M059J (cell line): ENCODE results near the gene METTL24. TPM values are rescaled to one million over a fixed set of nuclear protein-coding genes. Genes with fewer than 3 reads are reported as not detected.
A peak's percentile ranks its signal among the peaks of the same experiment; 100 is the strongest.

Source experiments
- DNase-seq: peaks from one replicate; pipeline ENCODE4 v3.0.0-alpha.2; 2012; ENCODE audit warnings: low read depth
- total RNA-seq: library from RNA; depleted of rRNA; stranded (reverse); fragments of >200 nt; shearing (Covaris generic); gene quantifications from 2 replicates; pipeline ENCODE4 v1.2.3, GENCODE V29; 2014

The METTL24 gene
- total RNA-seq, 1 experiment from 2014 or later = not detected

DNA sequence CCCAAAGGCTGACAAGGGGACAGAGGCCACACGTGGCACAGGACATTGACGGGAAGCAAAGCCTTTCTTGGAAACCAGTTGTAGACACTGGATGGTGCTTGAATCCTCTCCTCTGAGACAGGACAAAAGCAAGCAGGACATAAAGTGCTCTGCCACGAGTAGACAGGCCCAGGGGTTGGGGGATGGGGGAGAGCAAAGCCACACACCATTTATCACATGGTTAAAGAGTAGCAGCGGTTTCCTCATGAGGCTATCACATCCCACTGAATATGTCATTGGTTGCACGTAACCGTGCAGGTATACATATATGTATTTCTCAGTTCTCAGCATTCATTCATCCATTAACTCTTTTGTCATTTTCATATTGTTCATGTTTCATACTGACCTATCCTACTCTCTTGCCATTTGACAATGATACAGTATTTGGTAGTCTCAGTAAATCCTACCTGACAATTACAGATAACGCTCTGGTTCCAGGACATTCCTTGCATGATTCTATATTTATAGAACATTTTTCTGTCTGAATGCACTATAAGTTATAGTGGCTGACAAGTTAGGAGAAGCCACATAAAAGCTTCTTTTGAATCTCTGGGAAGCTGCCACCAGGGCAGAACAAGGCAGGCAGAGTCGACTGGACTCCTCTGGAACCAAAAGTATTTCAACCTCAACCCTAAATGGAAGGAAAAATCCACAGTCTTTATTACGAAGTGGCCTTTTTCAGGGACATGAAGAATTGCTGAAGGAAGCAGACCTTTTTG lies 23.5 kb downstream of the METTL24 start:
- DNase-seq = no peak

DNA sequence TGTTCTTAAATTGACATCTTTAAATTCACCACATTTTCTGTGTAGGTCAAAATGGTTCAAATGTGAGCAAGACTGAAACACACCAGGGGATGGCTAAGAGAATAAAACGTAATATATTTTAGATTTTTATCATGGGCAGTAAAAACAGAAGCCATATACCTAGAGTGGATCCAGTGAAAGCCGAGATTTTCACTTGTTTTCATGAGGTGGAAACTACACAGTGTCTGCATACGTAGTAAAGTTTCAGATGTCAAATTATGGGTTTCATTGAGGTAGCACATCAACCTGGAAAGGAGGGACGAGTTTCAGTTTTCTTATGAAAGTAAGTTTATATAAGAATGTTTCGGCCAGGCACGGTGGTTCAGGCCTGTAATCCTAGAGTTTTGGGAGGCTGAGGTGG lies 25.9 kb downstream of the METTL24 start:
- no peak for DNase-seq

DNA sequence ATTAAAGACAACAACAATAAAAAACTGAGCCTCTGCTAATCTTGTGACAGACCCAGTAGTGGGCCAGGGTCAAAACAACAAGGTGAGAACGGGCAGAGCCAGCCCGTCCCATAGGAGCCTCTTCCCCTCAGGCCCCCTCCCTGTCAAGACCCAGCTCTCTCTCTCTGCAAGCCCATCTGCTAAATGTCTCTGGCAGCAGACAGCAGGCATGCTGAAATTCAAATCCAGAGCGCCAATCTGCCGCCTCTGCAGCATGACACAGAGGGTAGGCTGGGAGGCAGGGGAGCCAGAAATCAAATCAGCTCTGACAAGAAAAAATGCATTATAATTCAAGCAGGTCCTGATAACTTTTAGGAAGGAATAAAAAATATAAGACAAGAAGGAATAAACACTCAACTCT lies 26.3 kb downstream of the METTL24 start:
- DNase-seq = no peak

DNA sequence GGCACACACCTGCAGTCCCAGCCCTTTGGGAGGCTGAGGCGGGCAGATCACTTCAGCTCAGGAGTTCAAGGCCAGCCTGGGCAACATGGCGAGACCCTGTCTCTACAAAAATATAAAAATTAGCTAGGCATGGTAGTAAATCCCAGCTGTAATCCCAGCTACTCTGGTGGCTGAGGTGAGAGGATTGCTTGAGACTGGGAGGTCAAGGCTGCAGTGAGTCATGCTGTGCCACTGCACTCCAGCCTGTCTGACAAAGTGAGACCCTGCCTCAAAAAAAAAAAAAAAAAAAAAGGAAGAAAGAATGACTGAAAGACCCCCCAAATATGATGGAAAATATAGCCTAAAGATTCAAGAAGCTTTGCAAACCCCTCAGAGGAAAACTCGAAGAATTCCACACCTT lies 26.8 kb downstream of the METTL24 start:
- DNase-seq = no peak

- DNase-seq = peak; percentile 63
These were observed 28.3 kb downstream of the METTL24 start for GRCh38 chr6:110329714-110330436.

GRCh38 chr6:110329348-110329713 lies 28.8 kb downstream of the METTL24 start:
- DNase-seq = no peak

DNA sequence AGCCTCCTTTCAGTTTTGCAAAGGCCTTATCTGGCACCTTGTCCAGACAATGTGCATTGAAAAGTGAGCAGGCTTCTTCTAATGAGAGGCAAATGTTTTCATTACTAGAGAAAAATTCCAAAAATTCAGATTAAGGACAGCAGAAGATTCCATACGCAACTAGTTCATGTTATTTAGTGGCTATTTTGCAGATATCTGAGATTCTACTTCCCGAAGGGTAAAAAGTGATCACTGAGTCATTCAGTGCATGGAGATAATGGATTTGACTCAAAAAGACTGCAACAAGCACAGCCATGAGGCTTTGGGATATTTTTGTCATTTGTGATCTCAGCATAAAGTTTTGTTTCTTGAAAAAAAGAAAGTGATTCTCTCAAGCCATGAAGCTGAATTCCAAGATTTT lies 29.9 kb downstream of the METTL24 start:
- DNase-seq = no peak

- no peak for DNase-seq
These were observed 30.8 kb downstream of the METTL24 start for GRCh38 chr6:110327391-110327790.

DNA sequence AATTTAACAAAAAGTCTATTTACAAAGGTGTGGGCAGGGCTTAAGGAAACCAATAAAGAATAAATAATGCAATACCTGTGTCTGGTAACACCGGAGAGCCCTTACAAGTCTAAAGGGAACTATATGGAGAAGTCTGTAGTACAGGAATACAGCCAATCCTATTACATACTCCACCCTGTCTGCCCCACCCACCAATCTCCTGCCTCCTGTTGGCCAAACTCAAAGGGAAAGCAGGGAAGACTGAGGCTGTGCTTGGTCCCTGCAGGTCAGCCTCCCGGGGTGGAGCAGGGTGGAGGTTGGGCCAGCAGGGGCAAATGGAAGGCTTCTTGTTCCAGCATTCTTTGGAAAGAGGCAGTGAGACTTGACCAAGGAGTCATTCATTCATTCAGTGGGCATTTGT lies 31.5 kb downstream of the METTL24 start:
- no peak for DNase-seq

- no peak for DNase-seq
These were observed 32.1 kb downstream of the METTL24 start for GRCh38 chr6:110326057-110326456.

GRCh38 chr6:110325197-110325596 lies 33.0 kb downstream of the METTL24 start:
- DNase-seq = peak; percentile 56

GRCh38 chr6:110324548-110324947 lies 33.6 kb downstream of the METTL24 start:
- DNase-seq = no peak

DNA sequence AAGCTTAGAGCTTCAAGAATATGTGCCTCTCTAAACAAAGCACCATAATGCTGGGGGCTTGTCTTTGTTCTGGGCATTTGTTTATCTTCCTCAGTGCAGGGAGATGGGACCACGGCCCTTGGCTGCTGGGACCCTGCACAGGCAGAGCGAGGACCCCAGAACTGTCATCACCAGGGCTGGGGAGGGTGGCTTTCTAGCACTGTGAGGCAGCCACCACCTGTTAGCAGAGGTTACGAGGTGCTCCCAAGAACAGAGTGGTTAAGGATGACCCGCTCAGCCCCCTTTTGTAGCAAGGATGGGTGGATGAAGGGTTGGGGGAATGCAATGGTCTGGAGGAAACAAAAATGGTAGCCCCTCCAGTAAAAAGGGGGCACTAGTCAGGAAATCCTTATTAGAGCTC lies 34.9 kb downstream of the METTL24 start:
- no peak for DNase-seq

GRCh38 chr6:110322874-110323242 lies 35.3 kb downstream of the METTL24 start:
- DNase-seq = no peak

- DNase-seq = no peak
These were observed 35.8 kb downstream of the METTL24 start for GRCh38 chr6:110322151-110322873.

DNA sequence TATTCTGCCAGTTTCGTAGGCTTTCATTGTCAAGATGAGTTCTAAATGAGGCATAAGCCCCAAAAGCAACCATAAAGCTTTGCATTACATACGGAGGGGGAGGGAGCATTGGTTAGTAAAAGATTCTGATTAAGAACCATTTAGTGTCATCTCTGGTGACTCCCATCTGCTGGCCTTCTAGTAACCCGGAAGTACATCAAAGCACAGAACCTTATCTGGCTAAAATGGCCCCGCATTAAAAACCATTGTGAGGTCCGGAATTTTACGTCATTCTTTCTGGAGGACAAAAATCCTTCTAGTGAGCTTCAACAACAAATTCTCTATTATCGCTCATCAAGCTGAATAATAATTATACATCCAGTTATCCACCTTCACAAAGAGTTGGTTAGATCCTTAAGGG lies 37.8 kb downstream of the METTL24 start:
- no peak for DNase-seq

GRCh38 chr6:110319843-110320242 lies 38.3 kb downstream of the METTL24 start:
- no peak for DNase-seq

DNA sequence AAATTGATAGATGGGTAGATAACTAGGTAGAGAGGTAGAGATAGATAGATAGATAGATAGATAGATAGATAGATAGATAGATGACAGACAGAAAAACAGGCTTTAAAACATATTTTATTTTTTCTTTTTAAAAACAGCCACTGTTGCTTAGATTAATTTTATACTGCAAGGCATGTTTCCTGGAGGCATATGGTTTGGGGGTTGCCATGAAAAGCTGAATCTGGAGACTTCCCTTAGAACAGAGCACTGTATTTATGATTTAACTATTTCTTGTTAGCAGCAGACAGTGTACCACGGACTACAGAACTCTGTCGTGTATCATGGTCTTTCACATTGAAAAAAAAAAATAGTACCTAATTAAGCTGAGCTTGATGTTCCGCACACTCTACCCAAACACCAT lies 38.8 kb downstream of the METTL24 start:
- DNase-seq = no peak

GRCh38 chr6:110318971-110319370 lies 39.2 kb downstream of the METTL24 start:
- DNase-seq = no peak

DNA sequence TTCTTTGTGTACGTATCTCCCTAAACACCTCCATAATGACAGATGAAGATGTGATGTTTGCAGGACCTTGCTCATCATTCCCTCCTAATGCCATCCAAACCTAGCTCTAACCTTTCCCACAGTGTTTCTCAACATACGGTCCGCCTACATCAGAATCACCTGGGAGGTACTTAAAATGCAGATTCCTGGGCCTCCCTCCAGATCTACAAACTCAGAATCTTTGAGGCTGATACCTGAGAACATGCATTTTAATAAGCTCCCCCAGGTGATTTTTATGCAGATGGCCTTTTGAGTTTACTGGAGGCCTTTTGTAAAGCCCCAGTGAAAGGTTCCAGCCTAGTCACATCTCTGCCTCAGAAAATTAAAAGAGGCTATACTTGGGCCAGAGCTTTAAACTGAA lies 40.5 kb downstream of the METTL24 start:
- no peak for DNase-seq

DNA sequence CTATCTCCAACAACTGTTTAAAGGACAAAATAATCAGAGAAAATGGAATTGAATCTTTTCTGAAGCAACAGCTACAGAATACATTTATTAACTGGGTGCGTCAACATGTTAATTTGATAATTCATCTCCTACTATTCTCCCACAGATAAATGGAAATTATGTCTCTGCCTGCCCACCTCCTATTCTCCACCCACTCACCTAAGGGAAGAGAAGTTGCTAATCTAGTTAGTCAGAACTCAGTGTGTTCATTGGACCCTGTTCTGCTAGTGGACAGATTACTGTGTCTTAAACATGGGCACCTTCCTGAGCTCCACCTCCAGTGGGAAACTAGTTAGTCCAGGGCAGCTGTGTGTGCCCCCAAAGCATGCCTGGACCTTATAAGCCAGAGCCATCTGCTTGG lies 41.0 kb downstream of the METTL24 start:
- no peak for DNase-seq

DNA sequence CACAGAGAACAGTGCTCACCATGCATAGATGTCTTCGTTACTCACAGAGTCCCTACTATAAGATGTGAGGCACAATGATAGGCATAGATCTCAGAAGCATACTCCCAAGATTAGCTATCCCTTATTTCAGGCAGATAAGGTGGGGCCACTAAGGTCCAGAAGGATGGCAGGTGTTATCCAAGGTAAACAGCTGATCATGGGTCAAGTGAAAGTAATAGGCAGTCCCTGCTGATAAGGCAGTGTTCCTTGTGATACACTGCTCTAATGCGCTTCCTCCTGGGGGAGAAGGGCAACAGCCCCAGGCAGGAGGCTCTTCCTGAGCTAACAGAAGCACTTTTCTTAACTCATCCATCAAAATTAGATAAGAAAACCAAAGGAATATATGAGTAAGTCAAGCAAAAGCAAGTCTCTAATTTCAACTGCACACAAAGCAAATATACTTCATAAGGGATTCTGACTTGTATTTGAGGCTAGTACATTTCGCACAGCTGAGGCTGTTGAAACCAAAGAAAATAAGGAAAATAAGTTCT lies 42.2 kb downstream of the METTL24 start:
- DNase-seq = no peak
